ENCODE results near the gene IKZF2.

- TF ChIP-seq CTCF (IDR thresholded peaks at IDR 0.05) (no peak), POLR2AphosphoS5 (IDR thresholded peaks at IDR 0.05; ENCODE audit: insufficient read depth in 1 of 2, low read depth in 1 of 2) (no peak), POLR2A (IDR thresholded peaks at IDR 0.05) (no peak)
These were observed 46.6 kb downstream of the IKZF2 start for GRCh38 chr2:213104903-213105202.
